NCI-H1417 treated with DMSO at 0.1 percent for 48 hours (cell line): ENCODE results near the gene ARHGEF7.
"Not testable (repeated sequence)": the region's sequence is repeated elsewhere in the genome, so short reads cannot be mapped to it uniquely, and the experiment has no call there.

Experiments used
- DNase-seq: peaks from one replicate; lab custom pipeline; 2025; lab: John Stamatoyannopoulos, UW

ARHGEF7 gene

DNA sequence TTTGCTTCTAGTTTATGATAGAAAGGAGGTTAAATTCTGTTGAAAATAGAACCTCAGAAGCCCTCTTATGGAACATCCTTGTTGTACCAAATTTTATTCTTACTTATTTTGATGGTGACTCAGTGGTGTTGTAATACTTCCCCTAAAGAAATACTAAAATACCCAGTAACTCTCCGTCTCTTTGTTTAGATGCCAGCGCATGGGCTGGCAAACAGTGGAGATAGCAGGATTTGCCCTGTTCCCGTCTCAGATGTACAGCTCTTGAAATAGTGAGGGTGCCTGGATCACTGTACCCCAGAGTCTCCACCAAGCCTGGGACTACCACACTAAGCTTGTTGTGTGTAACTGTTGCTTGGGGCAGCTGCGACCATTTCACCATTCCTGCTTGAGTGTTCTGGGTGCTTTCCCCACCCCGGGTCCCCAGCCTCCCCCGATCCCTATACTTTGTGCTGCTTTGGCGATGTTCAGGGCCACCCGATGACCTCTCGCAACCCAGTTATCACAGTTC is 138.3 kb downstream of the ARHGEF7 start:
- DNase-seq = no peak

DNA sequence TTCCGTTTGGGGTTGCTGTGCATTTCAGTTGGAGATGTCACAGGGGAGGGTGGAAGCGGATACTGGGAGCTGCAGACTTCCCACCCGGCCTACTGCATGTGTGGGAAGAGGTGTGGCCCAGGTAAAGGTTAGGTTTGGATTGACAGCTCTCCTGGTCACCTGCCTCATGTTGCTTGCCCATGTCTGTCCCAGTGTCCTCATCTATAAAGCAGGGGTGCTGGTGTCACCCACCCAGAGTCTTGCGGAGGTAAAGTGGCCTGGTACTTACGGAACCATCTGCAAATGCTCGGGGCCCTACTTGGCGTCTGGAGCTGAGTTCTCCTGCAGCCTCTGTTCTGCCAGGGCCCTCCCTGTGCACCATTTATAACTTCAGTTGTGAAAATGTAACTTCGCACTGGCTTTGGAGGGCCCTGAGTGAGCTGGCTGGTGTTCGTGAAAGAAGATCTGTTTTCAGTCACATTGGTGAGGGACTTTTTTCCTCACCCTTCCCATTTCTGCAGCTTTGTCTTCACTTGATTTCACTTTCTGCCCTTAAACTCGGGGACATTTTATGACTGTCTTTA is 140.2 kb downstream of the ARHGEF7 start:
- DNase-seq = no peak

DNA sequence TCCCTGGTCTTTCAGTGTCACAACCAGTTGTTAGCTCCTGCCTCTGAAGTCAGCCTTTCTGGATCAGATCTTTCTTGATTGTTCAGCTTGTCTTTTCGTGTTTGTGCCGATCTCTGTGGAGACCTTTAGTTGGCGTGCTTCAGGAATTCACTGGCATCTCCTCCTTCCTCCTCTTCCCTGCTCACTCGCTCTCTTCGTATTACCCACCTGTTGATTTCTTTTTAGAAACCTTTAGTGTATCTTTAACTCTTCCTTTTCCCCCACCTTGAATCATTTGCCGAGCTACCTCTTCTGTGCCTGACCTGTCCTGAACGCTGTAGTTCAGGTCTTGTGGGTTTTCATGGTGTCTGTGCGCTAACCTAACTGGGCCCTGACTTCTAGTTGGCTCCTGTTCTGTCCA is 141.3 kb downstream of the ARHGEF7 start:
- no peak for DNase-seq

DNA sequence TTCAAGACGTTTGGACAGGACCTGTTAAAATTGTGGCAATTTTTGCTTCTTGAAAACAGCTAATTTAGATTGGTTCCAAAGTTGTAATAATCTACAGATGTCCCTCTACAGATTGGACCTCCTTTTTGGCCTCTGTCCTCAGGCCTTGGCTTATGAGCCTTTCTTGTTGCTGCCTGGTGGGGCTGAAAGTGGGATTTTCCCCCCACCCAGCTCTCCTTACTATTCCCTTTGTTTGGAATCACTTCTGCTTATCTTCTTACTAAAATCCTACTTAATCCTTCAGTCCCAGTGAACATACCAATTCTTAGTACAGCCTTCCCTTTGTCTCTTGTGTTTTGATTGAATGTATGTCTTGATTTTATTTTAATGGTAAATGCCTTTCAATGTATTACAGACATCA is 141.8 kb downstream of the ARHGEF7 start:
- DNase-seq = no peak

DNA sequence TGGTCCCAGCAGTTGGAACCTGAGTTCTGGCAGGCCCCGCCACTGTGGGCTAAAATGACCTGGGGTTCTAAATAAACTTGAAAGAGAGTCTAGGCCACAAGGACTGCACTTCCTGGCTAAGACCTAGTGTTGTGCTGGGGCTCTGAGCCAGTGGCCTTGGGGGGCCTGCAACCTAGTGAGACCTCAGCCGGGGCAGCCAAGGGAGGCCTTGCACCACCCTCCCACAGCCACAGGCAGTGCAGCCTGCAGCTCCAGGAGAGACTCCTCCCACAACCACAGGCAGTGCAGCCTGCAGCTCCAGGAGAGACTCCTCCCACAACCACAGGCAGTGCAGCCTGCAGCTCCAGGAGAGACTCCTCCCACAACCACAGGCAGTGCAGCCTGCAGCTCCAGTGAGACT is 142.8 kb downstream of the ARHGEF7 start:
- DNase-seq = not testable (repeated sequence)

DNA sequence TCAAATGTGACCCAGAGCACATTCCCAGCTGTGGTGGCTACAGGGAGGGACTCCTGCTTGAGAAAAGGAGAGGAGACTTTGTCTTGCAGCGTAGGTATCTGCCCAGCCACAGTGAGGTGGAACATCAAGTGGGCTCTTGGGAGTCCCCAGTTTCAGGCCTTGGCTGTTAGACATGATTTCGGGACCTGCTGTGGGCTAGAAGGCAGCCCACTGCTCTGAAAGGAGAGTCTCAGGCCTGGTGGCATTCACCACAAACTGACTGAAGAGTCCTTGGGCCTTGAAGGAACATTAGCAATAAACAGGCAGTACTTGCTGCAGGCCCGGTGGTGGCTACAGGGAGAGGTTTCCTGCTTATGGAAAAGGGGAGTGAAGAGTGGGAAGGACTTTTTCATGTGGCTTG is 143.5 kb downstream of the ARHGEF7 start:
- DNase-seq = no peak

DNA sequence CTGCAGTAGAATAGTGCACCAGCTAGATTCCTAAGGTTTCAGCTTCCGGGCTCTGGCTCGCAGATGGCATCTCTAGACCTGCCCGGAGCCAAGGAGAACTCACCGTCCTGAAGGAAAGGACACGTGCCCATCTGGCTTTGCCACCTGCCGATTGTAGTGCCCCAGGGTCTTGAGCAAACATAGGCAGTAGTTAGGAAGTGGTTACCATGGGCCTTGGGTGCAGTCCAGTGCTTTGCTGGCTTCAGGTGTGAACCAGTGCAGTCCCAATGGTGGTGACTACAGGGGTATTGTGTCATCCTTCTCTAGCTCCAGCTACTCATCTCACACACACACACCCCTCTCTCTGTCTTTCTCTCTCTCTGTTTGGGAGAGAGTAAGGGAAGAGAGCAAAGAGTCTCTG is 143.9 kb downstream of the ARHGEF7 start:
- no peak for DNase-seq

DNA sequence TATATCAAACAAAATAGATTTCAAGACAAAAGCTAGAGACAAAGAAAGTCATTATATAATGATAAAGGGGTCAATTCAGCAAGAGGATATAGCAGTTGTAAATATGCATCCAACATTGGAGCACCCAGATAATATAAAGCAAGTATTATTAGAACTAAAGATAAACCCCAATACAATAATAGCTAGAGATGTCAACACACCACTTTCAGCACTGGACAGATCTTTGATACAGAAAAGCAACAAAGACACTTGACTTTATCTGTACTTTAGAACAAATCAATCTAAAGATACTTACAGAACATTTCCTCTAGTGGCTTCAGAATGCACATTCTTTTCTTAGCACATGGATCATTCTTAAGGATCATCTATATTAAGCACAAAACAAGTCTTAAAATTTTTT is 146.2 kb downstream of the ARHGEF7 start:
- DNase-seq = no peak

DNA sequence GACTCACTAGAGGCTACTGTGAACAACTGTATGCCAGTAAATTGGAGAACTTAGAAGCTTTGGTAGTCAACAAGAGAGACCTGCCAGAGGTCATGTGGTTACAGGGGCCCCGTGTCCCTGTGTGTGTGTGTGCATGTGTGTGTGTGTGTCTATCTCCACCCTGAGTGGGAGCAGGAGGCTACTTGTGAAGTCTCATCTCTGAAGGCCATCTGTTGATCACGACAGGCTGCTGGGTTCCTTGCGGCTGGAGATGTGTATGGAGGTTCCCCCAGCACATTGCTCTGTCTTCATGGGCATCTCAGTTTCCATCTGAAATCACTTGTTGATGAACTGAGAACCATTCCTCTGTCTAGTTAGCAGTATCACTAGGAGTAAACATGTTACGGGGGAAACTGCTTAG is 147.2 kb downstream of the ARHGEF7 start:
- no peak for DNase-seq

DNA sequence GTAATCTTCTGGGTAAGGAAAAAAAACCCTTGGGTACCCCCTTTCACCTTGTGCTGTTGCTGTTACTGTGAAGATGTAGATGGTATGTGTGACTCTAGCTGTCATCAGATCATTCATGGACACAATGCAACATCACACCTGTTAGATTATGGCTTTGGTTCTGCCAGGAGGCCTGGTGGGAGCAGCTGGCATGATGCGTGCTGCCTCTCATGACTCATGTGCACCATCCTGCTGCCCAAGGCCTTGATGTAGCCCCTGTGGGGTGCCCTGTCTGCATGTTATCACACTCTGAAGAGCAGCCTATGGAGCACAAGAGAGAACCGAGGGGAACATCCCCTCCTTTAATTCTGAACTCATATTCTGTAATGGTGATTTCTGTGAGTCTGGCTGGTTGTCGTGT is 147.6 kb downstream of the ARHGEF7 start:
- DNase-seq = no peak

DNA sequence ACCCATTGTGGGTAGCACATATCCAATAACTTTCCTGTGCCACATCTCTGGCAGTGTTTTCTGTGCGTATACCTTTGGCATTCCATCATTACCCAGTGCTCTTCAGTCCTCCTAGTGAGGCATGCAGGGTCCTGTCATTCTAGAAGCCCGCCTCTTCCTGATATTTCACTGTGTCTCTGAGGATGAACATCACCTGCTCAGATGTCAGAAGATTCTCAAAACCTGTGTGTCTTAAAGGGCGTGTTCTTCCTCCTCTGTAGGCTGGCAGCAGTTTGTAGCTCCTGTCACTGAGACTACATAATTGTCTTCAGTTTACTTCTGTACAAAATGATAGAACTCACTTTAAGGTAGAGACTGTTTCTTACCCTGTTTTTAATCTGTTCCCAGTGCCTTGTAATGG is 148.5 kb downstream of the ARHGEF7 start:
- no peak for DNase-seq

DNA sequence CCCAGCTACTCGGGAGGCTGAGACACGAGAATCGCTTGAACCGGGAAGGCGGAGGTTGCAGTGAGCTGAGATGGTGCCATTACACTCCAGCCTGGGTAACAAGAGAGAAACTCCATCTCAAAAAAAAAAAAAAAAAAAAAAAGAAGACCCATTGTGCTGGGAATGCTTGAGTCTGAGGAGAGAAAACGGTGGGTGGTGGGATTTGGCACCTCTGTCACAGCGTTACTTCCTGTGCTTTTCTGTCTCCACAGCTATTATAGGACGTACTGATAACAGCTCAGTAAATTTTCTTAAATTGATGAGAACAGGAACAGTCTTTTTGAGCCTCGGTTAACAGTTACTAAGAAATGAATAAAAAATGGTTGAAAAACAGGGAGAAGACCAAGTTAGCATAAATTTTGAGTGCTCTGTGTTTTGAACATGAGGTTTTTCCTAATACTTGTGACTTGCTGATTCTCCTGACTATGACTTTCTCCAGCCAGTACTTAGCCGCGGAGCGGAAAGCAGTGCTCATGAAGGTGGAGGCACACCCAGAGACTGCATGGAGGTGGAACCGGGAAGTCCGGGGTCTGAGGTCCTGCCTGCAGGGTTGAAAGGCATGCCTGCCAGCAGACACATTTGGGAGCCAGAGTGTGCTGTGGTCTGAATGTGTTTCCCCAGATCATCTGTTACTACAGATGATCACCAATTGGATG is 150.0 kb downstream of the ARHGEF7 start:
- no peak for DNase-seq

DNA sequence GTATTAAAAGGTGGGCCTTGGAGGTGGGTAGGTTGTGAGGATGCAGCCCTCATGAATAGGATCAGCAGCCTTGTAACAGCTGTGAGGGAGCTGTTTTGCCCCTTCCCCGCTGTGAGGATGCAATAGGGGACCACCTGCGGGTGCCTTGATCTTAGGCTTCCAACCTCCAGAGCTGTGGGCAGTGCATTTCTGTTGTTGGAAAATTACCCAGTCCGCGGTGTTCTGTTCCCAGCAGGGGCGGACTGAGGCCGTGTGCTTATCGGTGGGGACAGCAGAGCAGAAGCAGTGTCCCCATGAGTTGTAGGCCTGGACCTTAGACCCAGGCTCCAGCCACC is 150.6 kb downstream of the ARHGEF7 start:
- no peak for DNase-seq

DNA sequence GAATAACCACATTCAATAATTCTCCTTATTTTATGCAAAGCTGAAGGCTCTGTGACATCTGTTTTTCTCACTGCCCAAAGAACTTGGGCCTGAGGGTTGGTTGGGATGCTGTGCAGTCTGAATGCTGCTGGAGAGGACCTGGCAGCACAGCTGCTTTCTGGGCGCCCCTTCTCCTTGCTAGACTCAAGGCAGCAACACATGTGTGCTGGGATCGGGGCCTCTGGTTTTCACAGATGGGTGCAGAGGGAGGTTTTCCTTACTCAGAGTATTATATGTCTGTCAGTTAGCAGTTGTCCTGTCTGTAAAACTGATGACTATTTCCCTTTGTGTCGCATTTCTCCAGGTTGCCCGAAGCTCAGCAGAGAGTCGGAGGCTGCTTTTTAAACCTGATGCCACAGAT is 152.1 kb downstream of the ARHGEF7 start:
- no peak for DNase-seq

DNA sequence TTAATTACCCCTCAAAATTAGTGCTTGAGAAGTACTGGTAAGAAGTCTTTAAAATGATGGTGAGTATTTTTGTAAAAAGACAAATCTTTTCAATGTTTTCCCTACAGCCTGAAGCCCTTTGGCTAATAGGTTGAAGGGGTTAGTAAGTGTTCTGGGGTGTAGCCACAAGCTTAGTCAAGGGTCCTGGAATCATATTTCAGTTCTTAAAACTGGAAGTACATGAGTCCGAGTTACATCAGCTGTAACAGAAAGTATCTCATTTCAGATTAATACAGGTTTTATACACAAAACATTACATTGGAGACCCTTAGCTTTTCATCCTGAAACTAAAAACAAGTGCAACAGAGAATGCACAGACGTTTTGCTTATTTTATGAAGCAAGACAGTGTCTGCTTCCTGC is 152.7 kb downstream of the ARHGEF7 start:
- DNase-seq = no peak

DNA sequence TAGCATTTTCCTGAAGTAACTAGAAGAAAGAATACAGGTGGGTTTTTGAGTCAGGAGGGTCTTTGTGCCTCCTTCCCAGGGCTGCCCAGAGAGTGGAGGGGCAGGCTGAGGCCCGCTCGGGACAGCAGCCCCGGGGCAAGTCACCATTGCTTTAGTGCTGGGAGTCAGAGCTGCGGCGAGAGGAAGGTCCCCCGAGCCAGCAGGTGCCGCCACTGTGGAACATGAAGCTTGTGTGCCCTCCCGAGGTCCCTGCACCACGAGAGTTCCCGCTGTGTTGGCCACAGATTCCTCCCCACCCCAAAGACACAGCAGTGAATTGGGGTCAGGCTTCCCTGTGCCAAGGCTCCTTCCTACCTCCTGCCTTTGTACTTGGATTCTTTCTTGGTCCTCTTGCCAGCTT is 154.4 kb downstream of the ARHGEF7 start:
- no peak for DNase-seq

DNA sequence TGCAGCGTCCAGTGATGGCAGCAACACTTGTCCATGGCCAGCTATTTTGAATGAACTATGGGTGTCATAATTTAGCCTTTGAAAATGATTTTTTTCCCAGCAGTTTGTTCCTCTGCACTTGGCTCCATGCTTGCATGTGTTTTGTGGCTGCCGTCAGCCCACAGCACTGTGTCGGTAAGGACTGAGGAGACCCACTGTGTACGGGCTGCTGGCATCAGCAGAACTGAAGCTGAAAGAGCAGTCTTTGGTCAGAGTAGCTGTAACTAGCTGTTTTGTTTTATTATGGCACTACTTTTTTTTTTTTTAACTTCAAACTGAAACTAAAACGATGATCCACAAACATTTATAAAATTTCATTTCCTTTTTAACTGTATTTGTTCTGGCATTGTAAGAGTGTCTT is 155.0 kb downstream of the ARHGEF7 start:
- no peak for DNase-seq

DNA sequence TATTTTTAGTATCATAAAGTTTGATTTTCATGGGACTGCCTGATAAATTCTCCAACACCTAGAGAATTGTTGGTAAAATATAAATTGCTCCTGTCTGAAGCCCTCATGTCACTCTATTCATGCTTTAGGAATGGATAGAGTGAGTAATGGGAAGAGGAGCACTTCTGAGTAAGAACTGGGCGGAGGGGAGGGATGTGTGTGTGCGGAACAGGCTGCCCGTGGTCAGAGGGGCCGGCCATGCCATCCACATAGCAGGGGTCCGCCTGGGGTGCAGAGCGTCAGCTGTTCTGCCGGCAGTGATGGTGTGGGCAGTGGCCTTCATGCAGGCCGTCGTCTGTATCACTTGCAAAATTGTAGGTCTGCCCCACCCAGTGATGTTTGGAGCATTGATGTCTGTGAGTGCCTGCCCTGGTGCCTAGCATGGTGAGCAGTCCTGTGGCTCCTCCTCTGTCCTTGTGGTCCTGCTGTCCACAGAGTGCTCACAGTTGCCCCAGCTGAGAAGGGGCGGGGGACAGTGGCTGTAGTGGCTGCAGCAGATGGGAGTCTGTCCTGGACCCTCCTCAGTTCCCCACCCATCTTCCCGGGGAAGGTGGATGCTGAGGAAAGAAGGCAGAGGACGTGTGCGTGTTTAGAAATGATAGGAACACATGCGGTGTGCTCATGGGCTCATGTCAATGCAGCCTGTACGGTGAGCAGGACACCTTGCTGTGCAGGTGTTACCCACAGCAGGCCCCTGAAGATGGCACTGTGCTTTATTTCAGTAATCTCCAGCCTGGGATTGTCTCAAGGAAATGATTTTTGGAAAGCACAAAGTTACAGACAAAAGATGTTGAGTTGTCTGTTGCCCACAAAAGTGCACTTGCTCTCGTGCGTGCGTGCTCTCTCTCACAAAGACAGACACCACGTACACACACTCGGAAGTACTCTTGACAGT is 155.9 kb downstream of the ARHGEF7 start:
- DNase-seq = no peak

DNA sequence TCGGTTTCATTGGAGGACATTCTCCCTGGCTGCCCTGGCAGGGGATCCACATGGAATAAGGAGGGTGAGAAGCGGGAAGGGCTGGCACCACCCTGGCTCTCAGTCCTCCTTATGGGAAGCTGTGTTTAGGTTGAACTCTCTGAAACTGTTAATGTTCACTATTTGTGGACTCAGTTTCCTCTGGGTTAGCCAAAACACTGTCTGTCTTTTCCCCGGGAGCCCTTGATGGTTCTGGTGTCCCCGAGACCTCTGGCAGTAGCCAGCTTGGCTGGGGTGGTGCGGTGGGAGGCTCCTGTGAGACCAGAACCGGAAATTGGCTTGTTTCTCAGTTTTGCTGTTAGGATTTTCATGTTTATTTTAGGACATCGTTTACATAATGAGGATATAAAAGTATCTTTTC is 157.0 kb downstream of the ARHGEF7 start:
- DNase-seq = no peak

DNA sequence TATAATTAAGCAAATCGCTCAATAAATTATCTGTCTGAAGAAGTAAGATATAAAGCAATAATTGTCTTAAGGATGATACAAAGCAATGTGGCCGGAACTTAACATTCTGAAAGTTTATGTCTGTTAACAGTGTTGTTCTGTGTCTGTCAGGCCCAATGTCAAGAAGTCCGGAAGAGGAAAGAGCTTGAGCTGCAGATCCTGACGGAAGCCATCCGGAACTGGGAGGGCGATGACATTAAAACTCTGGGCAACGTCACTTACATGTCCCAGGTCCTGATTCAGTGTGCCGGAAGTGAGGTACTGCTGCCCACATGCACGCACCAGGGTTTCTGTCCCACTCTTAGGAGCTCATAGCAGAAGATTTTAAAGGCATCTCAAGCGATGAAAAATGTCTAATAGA is 160.3 kb downstream of the ARHGEF7 start:
- no peak for DNase-seq

DNA sequence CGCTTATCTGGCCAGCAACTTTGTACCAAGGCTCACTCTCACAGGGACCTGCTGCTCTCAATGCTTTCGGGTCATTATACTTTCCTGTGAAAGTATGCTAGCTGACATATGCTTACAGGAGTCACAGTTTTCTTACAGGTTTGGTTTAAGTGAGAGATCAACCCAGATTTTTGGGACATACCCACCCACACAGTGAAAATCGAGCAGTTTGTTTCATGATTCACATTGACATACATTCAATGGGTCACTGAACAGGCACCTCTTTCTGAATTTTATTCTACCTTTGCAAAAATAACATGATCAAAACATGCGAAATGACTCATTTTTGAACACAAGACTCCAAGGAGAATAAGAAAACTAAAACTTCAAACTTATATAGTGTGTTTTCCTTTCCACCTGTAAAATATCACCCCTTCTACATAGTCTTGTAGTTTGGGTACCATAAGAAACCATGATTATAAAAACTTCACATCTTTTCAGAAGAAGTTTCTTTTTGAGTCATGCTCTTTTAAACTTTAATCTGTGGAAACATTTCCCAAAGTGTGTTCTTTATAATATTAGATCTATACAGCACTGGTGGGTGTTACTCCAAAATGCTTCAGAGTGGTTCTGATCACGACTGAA is 161.0 kb downstream of the ARHGEF7 start:
- DNase-seq = no peak

DNA sequence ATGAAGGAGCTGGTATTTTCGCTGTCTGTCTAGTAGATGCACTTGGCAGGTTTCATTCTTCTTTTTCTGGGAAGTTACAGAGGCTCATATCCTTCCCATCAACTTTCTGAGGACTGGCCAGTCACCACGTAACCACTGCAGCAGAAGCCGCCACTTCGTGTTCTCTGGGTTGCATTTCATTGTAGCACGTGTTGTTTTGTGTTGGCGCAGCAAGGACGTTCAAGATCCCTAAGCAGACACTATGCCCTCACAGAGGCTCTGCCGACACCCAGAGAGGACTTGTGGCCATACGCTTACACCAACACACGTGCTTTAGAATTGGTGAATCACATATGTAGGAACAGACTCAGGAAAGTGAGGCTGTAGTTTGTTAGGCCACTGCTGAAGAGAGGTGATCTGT is 163.1 kb downstream of the ARHGEF7 start:
- DNase-seq = no peak
